Stimulated activated CD4-positive, alpha-beta T cell treated with anti-CD3 and anti-CD28 coated beads, Interleukin-1b, Interleukin-23, amount 100 ng/mL, for 48 hours (primary cell): ENCODE results near the gene MRO.

Experiments
- DNase-seq: peaks from one replicate; pipeline ENCODE4 v3.0.0-alpha.2; 2020

The MRO gene

GRCh38 chr18:50832754-50833153 is 12.9 kb upstream of the MRO start:
- no peak for DNase-seq

GRCh38 chr18:50830544-50830943 is 10.7 kb upstream of the MRO start:
- DNase-seq, result no peak

- DNase-seq, result no peak
These were observed 9.8 kb upstream of the MRO start for GRCh38 chr18:50829644-50830043.

GRCh38 chr18:50826027-50826426 is 6.2 kb upstream of the MRO start:
- no peak for DNase-seq

GRCh38 chr18:50825621-50826020 is 5.8 kb upstream of the MRO start:
- no peak for DNase-seq

GRCh38 chr18:50822756-50823155 is 2.9 kb upstream of the MRO start:
- DNase-seq, result no peak

- DNase-seq, result no peak
These were observed 1.2 kb upstream of the MRO start for GRCh38 chr18:50820901-50821520.

GRCh38 chr18:50819027-50819727 is 639 bp downstream of the MRO start:
- DNase-seq, result no peak

GRCh38 chr18:50816419-50817166 is 3.2 kb downstream of the MRO start:
- DNase-seq, result no peak

- DNase-seq, result no peak
These were observed 5.4 kb downstream of the MRO start for GRCh38 chr18:50814395-50814794.

GRCh38 chr18:50813353-50813752 is 6.5 kb downstream of the MRO start:
- DNase-seq, result no peak

GRCh38 chr18:50812834-50813233 is 7.0 kb downstream of the MRO start:
- no peak for DNase-seq

GRCh38 chr18:50807176-50807575 is 12.6 kb downstream of the MRO start:
- DNase-seq, result no peak

- DNase-seq, result no peak
These were observed 13.6 kb downstream of the MRO start for GRCh38 chr18:50806208-50806616.

- peak; percentile 35 for DNase-seq
These were observed 14.1 kb downstream of the MRO start for GRCh38 chr18:50805732-50806131.

- no peak for DNase-seq
These were observed 16.2 kb downstream of the MRO start for GRCh38 chr18:50803592-50803991.

GRCh38 chr18:50802141-50802540 is 17.7 kb downstream of the MRO start:
- DNase-seq, result no peak

- no peak for DNase-seq
These were observed 22.7 kb downstream of the MRO start for GRCh38 chr18:50797142-50797541.

- DNase-seq, result no peak
These were observed 23.3 kb downstream of the MRO start for GRCh38 chr18:50796495-50796894.

- no peak for DNase-seq
These were observed 25.9 kb downstream of the MRO start for GRCh38 chr18:50793641-50794565.

GRCh38 chr18:50792885-50793284 is 26.9 kb downstream of the MRO start:
- no peak for DNase-seq

- no peak for DNase-seq
These were observed 28.0 kb downstream of the MRO start for GRCh38 chr18:50791599-50792438.
